Muscle of leg (tissue), 9 donors: Measurements from ENCODE around the gene LTK. TPM values are rescaled to one million over a fixed set of nuclear protein-coding genes. Genes with fewer than 3 reads are reported as not detected.

Experiments used
- polyA plus RNA-seq, 8 donors: library from polyadenylated mRNA; unstranded; fragments of 120-200 nt; gene quantifications; one replicate each; pipeline versions ENCODE4 v1.2.1 to v1.2.3, GENCODE V29; 2013; ENCODE audit warnings: inconsistent platforms in 1 of 8, low replicate concordance in 1 of 8; ENCODE audit not compliant: insufficient read length in 8 of 8, insufficient read depth in 1 of 8
- total RNA-seq: library from RNA; stranded (reverse); fragments of 120-200 nt; gene quantifications from one replicate; pipeline ENCODE4 v1.2.4, GENCODE V29; 2013

Gene LTK
- total and polyA plus RNA-seq, 9 donors: 6.1 to 23.9 (median 12.1) TPM

Other genes with a start within 250 kb of the LTK start
- gene OIP5, start 181.2 kb downstream of the LTK start, total RNA-seq: 4.0 TPM
- 1 to 10 TPM; 3.1 to 5.6 (median 4.2) TPM for gene OIP5, start 181.2 kb downstream of the LTK start, polyA plus RNA-seq
- 39.2 TPM for gene NUSAP1, start 180.9 kb downstream of the LTK start, total RNA-seq
- 10 to 100 TPM; 29.4 to 55.4 (median 44.8) TPM for gene NUSAP1, start 180.9 kb downstream of the LTK start, polyA plus RNA-seq
- gene NDUFAF1, start 111.3 kb downstream of the LTK start, total RNA-seq: 17.1 TPM
- 10 to 100 TPM; 15.5 to 23.6 (median 19.6) TPM for gene NDUFAF1, start 111.3 kb downstream of the LTK start, polyA plus RNA-seq
- 19.8 TPM for gene RTF1, start 96.7 kb downstream of the LTK start, total RNA-seq
- gene RTF1, start 96.7 kb downstream of the LTK start, polyA plus RNA-seq: 10 to 100 TPM; 39.7 to 54.7 (median 42.4) TPM
- gene ITPKA, start 20.0 kb downstream of the LTK start, total RNA-seq: 0.35 TPM
- gene ITPKA, start 20.0 kb downstream of the LTK start, polyA plus RNA-seq: 1 to 10 TPM in 1 of 8 donors, under 1 TPM in 7; 0.29 to 1.9 (median 0.51) TPM
- gene RPAP1, start 30.4 kb upstream of the LTK start, total RNA-seq: 13.1 TPM
- gene RPAP1, start 30.4 kb upstream of the LTK start, polyA plus RNA-seq: 10 to 100 TPM; 14.7 to 25.7 (median 21.1) TPM
- gene TYRO3, start 45.4 kb upstream of the LTK start, total RNA-seq: 15.4 TPM
- 10 to 100 TPM; 13.9 to 37.9 (median 24.5) TPM for gene TYRO3, start 45.4 kb upstream of the LTK start, polyA plus RNA-seq
- 57.8 TPM for gene MGA, start 146.6 kb upstream of the LTK start, total RNA-seq
- gene MGA, start 146.6 kb upstream of the LTK start, polyA plus RNA-seq: 10 to 100 TPM; 11.0 to 26.0 (median 20.4) TPM